Measurements from ENCODE around the gene MYT1. TPM values are rescaled to one million over a fixed set of nuclear protein-coding genes. Genes with fewer than 3 reads are reported as not detected.

MYT1 gene
- total and polyA plus RNA-seq, 2 of the 13 experiments (the other 11 are each of a cell fraction or from before 2014, with no cell fraction given), result 0.58 to 2.5 TPM

DNA sequence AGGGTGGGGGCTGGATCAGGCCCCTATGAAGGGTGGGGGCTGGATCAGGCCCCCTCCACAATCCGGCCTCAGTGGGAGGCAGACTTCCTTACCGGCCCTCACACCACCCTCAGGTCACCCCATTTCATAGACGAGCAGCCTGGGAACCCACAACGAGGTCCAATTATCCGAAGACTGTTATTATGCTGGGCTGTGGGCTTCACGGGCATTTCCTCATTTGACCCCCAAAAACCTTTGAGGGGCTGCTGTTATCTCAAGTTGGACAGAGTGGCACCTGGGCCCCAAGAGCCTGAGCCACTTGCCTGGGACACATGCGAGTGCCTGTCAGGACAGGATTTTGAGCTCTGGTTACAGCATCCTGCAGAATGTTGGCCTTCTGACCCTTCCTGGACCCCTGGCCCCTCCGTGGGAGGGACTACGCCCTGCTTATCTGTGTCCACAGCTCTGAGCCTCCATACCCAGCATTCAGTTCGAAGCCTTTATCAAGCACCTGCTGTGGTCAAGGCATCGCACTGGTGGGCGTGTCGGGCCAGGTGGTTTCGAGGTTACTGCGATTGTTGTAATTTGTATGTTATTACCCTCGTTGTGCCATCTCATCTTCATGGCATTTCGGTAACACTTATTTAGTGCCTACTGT is 56.8 kb downstream of the MYT1 start (continued):
- TF ChIP-seq ZNF431 (CRISPR knock-in tag; IDR thresholded peaks at IDR 0.05; ENCODE audit: borderline replicate concordance, low read depth), result no peak
- TF ChIP-seq, protein P1, sequence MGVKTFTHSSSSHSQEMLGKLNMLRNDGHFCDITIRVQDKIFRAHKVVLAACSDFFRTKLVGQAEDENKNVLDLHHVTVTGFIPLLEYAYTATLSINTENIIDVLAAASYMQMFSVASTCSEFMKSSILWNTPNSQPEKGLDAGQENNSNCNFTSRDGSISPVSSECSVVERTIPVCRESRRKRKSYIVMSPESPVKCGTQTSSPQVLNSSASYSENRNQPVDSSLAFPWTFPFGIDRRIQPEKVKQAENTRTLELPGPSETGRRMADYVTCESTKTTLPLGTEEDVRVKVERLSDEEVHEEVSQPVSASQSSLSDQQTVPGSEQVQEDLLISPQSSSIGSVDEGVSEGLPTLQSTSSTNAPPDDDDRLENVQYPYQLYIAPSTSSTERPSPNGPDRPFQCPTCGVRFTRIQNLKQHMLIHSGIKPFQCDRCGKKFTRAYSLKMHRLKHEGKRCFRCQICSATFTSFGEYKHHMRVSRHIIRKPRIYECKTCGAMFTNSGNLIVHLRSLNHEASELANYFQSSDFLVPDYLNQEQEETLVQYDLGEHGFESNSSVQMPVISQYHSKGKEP (CRISPR knock-in tag; IDR thresholded peaks at IDR 0.05), result no peak
- no peak for TF ChIP-seq EED (CRISPR knock-in tag; IDR thresholded peaks at IDR 0.05)
- TF ChIP-seq ERF (CRISPR knock-in tag; IDR thresholded peaks at IDR 0.05), result peak; percentile 23; the same call in 1 of the 2 replicates
- TF ChIP-seq ZNF124 (CRISPR knock-in tag; IDR thresholded peaks at IDR 0.05), result no peak
- TF ChIP-seq SAFB2 (CRISPR knock-in tag; IDR thresholded peaks at IDR 0.05; ENCODE audit: borderline replicate concordance, low read depth), result no peak
- TF ChIP-seq TBX2 (CRISPR knock-in tag; IDR thresholded peaks at IDR 0.05; ENCODE audit: borderline replicate concordance), result peak; percentile 38; the same call in 1 of the 2 replicates
- no peak for TF ChIP-seq ZNF451 (CRISPR knock-in tag; IDR thresholded peaks at IDR 0.05)
- TF ChIP-seq ZNF225 (CRISPR knock-in tag; IDR thresholded peaks at IDR 0.05), result 0 out of 2 replicates have a peak, but pooled peaks have one; percentile 34
- no peak for TF ChIP-seq ONECUT2 (CRISPR knock-in tag; IDR thresholded peaks at IDR 0.05)
- no peak for TF ChIP-seq IKZF4 (CRISPR knock-in tag; IDR thresholded peaks at IDR 0.05; ENCODE audit: borderline replicate concordance, low read depth, not compliant biosample characterization)
- TF ChIP-seq ZNF282 (IDR thresholded peaks at IDR 0.05; ENCODE audit: partially characterized antibody), result no peak
- TF ChIP-seq ZNF230 (CRISPR knock-in tag; IDR thresholded peaks at IDR 0.05), result no peak
- TF ChIP-seq NR2C2 (CRISPR knock-in tag; IDR thresholded peaks at IDR 0.05; ENCODE audit: borderline replicate concordance), result peak; percentile 66
- TF ChIP-seq, protein P2, sequence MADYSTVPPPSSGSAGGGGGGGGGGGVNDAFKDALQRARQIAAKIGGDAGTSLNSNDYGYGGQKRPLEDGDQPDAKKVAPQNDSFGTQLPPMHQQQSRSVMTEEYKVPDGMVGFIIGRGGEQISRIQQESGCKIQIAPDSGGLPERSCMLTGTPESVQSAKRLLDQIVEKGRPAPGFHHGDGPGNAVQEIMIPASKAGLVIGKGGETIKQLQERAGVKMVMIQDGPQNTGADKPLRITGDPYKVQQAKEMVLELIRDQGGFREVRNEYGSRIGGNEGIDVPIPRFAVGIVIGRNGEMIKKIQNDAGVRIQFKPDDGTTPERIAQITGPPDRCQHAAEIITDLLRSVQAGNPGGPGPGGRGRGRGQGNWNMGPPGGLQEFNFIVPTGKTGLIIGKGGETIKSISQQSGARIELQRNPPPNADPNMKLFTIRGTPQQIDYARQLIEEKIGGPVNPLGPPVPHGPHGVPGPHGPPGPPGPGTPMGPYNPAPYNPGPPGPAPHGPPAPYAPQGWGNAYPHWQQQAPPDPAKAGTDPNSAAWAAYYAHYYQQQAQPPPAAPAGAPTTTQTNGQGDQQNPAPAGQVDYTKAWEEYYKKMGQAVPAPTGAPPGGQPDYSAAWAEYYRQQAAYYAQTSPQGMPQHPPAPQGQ (CRISPR knock-in tag; IDR thresholded peaks at IDR 0.05; ENCODE audit: borderline replicate concordance), result no peak
- TF ChIP-seq MAFF (IDR thresholded peaks at IDR 0.05; ENCODE audit: low read depth, low read length), result no peak
- 0 out of 2 replicates have a peak, but pooled peaks have one; percentile 39 for TF ChIP-seq ISL2 (CRISPR knock-in tag; IDR thresholded peaks at IDR 0.05)
- no peak for TF ChIP-seq ZNF737 (CRISPR knock-in tag; IDR thresholded peaks at IDR 0.05; ENCODE audit: borderline replicate concordance)
- TF ChIP-seq, protein P3, sequence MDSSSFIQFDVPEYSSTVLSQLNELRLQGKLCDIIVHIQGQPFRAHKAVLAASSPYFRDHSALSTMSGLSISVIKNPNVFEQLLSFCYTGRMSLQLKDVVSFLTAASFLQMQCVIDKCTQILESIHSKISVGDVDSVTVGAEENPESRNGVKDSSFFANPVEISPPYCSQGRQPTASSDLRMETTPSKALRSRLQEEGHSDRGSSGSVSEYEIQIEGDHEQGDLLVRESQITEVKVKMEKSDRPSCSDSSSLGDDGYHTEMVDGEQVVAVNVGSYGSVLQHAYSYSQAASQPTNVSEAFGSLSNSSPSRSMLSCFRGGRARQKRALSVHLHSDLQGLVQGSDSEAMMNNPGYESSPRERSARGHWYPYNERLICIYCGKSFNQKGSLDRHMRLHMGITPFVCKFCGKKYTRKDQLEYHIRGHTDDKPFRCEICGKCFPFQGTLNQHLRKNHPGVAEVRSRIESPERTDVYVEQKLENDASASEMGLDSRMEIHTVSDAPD (CRISPR knock-in tag; IDR thresholded peaks at IDR 0.05), result peak; percentile 53; the same call in 1 of the 2 replicates
- no peak for TF ChIP-seq ZNF468 (CRISPR knock-in tag; IDR thresholded peaks at IDR 0.05)
- no peak for TF ChIP-seq ETV6 (CRISPR knock-in tag; conservative IDR thresholded peaks at IDR 0.05)
- no peak for TF ChIP-seq ZNF382 (CRISPR knock-in tag; IDR thresholded peaks at IDR 0.05; ENCODE audit: borderline replicate concordance)
- TF ChIP-seq, protein P4, sequence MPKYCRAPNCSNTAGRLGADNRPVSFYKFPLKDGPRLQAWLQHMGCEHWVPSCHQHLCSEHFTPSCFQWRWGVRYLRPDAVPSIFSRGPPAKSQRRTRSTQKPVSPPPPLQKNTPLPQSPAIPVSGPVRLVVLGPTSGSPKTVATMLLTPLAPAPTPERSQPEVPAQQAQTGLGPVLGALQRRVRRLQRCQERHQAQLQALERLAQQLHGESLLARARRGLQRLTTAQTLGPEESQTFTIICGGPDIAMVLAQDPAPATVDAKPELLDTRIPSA (CRISPR knock-in tag; IDR thresholded peaks at IDR 0.05; ENCODE audit: borderline replicate concordance), result no peak
- no peak for TF ChIP-seq ZNF605 (CRISPR knock-in tag; IDR thresholded peaks at IDR 0.05)
- no peak for TF ChIP-seq ZNF614 (CRISPR knock-in tag; IDR thresholded peaks at IDR 0.05; ENCODE audit: borderline replicate concordance)
- TF ChIP-seq ZNF644 (CRISPR knock-in tag; IDR thresholded peaks at IDR 0.05; ENCODE audit: low read depth), result no peak

Data from HepG2 (cell line).